ENCODE results near the gene ACTN1. TPM values are rescaled to one million over a fixed set of nuclear protein-coding genes. Genes with fewer than 3 reads are reported as not detected.
"Not testable (repeated sequence)": the region's sequence is repeated elsewhere in the genome, so short reads cannot be mapped to it uniquely, and the experiment has no call there.

Gene ACTN1
- total RNA-seq, 1 donor from 2014 or later = 479 TPM

- no peak overlapping the region for H3K4me3 ChIP-seq (ENCODE audit: low read depth, low read length)
- DNase-seq (ENCODE audit: low read depth) = no peak
- TF ChIP-seq CTCF (conservative IDR thresholded peaks at IDR 0.05; ENCODE audit: low read depth, low read length) = no peak
These were observed 4.2 kb downstream of the ACTN1 start for GRCh38 chr14:68974759-68975347.

- no peak for DNase-seq (ENCODE audit: low read depth)
- TF ChIP-seq CTCF (conservative IDR thresholded peaks at IDR 0.05; ENCODE audit: low read depth, low read length) = no peak
- no peak overlapping the region for H3K4me3 ChIP-seq (ENCODE audit: low read depth, low read length)
These were observed 5.5 kb downstream of the ACTN1 start for GRCh38 chr14:68973639-68974038.

- DNase-seq (ENCODE audit: low read depth); H3K4me3 ChIP-seq (ENCODE audit: low read depth, low read length): not testable (repeated sequence)
These were observed 5.9 kb downstream of the ACTN1 start for GRCh38 chr14:68973219-68973565.

DNA sequence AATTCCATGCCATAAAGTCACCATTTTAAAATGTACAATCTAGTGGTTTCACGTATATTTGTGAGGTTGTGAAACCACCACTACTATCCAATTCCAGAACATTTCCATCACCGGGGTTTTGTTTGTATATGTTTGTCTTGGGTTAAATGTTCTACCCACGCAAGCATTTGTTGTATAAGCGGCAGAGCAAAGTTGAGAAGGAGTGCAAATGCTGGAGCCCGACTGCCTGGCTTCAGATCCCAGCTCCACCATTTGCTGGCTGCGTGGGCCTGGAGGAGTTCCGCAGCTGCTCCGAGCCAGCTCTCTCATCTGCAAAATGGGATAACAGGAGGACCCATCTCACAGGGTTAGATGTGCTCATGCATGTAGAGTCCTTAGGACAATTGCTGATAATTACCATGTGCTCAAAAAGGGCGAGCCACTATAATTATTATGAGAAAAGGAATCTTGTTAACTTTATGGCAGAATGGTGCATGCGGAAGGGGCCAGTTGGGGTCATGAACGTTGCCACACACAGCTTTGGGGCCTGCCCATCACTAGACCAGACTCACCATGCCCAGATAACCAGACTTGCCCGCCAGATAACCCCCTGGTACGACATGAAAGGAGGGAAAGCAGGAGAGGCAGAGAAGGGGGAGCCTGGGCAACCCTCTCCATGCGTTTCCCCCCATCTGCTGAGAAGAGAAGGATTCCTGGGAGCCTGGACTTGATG, 6.4 kb downstream of the ACTN1 start:
- no peak for DNase-seq (ENCODE audit: low read depth)
- TF ChIP-seq CTCF (conservative IDR thresholded peaks at IDR 0.05; ENCODE audit: low read depth, low read length) = no peak
- no peak overlapping the region for H3K4me3 ChIP-seq (ENCODE audit: low read depth, low read length)

- no peak overlapping the region for H3K4me3 ChIP-seq (ENCODE audit: low read depth, low read length)
- TF ChIP-seq CTCF (conservative IDR thresholded peaks at IDR 0.05; ENCODE audit: low read depth, low read length) = no peak
- DNase-seq (ENCODE audit: low read depth) = no peak
These were observed 7.6 kb downstream of the ACTN1 start for GRCh38 chr14:68971411-68972035.

DNA sequence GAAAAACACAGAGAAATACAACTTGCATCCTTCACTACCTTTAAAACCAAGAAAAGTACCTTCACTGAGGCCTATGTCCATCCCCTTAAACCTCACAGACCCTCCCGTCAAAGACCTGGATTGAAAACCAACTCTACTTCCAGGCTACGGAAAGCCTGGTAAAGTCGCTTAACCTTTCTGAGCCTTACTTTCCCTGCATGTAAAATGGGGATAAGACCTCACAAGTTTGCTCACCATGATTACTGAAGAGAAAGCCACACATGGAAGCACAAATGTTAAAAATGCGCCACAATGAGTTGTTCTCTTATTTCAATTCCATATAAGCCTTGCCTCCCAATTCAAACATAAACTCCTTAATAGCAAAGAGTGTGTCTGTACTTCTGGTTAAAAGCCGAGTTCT, 8.4 kb downstream of the ACTN1 start:
- DNase-seq (ENCODE audit: low read depth) = no peak
- H3K4me3 ChIP-seq (ENCODE audit: low read depth, low read length) = no peak overlapping the region
- TF ChIP-seq CTCF (conservative IDR thresholded peaks at IDR 0.05; ENCODE audit: low read depth, low read length) = no peak

- DNase-seq (ENCODE audit: low read depth) = no peak
- H3K4me3 ChIP-seq (ENCODE audit: low read depth, low read length) = no peak overlapping the region
- no peak for TF ChIP-seq CTCF (conservative IDR thresholded peaks at IDR 0.05; ENCODE audit: low read depth, low read length)
These were observed 9.0 kb downstream of the ACTN1 start for GRCh38 chr14:68970038-68970612.

Data from epithelial cell of proximal tubule (primary cell).